ENCODE measurements around the gene C20orf144. TPM values are rescaled to one million over a fixed set of nuclear protein-coding genes. Genes with fewer than 3 reads are reported as not detected.
A peak's percentile ranks its signal among the peaks of the same experiment; 100 is the strongest.

Gene C20orf144
- polyA plus RNA-seq, 2 of the 4 experiments (the other 2 are of a cell fraction), result 0.10 to 0.12 TPM

- POLR2A ChIA-PET, result interaction anchor here (1.6 kb wide), 1 partner anchor 11 kb away, joined by 5 read pairs; no protein-coding TSS in a partner anchor
- Histone ChIP-seq H3K4me1 (peaks cover 23% of the 10 kb centered on the region), H3K27ac (peak overlapping the region; percentile 76 to 94; a peak in 5 of 6 replicates), H3K9me3 (no peaks in the 10 kb centered on the region), H3K4me2 (peak overlapping the region; percentile 82), H3K4me3 (peak overlapping the region; percentile 61; the same call in 1 of the 3 replicates)
- CTCF ChIA-PET, result interaction anchor here (0.9 to 2.6 kb wide), 3 partner anchors 10 to 117 kb away, joined by 3 to 8 read pairs (median 3); no protein-coding TSS in a partner anchor
- 76% methylated on average over 16 of the region's 16 CpGs for WGBS (ENCODE audit: missing lambda C conversion rate)
- FAIRE-seq, result no peak
- ATAC-seq, result no peak
- no peak for DNase-seq (ENCODE audit: low read depth in 1 of 2, low spot score in 1 of 2)
- TF ChIP-seq CEBPB (IDR thresholded peaks at IDR 0.05) (no peak), REST (IDR thresholded peaks at IDR 0.05) (no peak), HEYL (CRISPR knock-in tag; IDR thresholded peaks at IDR 0.05) (no peak), CHD2 (IDR thresholded peaks at IDR 0.05; ENCODE audit: low read length, partially characterized antibody) (no peak), RAD21 (conservative IDR thresholded peaks at IDR 0.05 in 1 of 2, IDR thresholded peaks at IDR 0.05 in 1 of 2) (no peak), ZFP36 (IDR thresholded peaks at IDR 0.05; ENCODE audit: borderline replicate concordance, partially characterized antibody) (no peak), FOXS1 (CRISPR knock-in tag; IDR thresholded peaks at IDR 0.05) (no peak), ZSCAN20 (CRISPR knock-in tag; IDR thresholded peaks at IDR 0.05) (no peak), RNF2 (IDR thresholded peaks at IDR 0.05; ENCODE audit: borderline replicate concordance, low read depth) (no peak), CHD4 (IDR thresholded peaks at IDR 0.05; ENCODE audit: borderline replicate concordance) (no peak), EP300 (IDR thresholded peaks at IDR 0.05) (no peak), USF2 (IDR thresholded peaks at IDR 0.05) (no peak), CTCF (IDR thresholded peaks at IDR 0.05) (no peak), NPAS2 (CRISPR knock-in tag; IDR thresholded peaks at IDR 0.05; ENCODE audit: borderline replicate concordance) (no peak), PBX3 (IDR thresholded peaks at IDR 0.05) (no peak), ZC3H11A (IDR thresholded peaks at IDR 0.05) (no peak), BCL3 (IDR thresholded peaks at IDR 0.05) (no peak), HDAC2 (IDR thresholded peaks at IDR 0.05) (no peak)
Observed at GRCh38 chr20:33675136-33675959, 13.2 kb downstream of the C20orf144 start.

Data from A549 (cell line).